Activated T-cell treated with anti-CD3 and anti-CD28 coated beads, Interleukin-2, amount 50 U/mL, for 24 hours (primary cell): ENCODE data around the gene COL24A1.
"Not testable (repeated sequence)": the region's sequence is repeated elsewhere in the genome, so short reads cannot be mapped to it uniquely, and the experiment has no call there.

Experiments used
- DNase-seq: peaks from one replicate; pipeline ENCODE4 v3.0.0-alpha.2; 2020
- H3K27ac Mint-ChIP-seq: 2 replicates; pipeline ENCODE4 v1.8.0; 2020; ENCODE audit warnings: mild to moderate bottlenecking, mixed read lengths
- H3K27me3 Mint-ChIP-seq: 2 replicates; pipeline ENCODE4 v1.8.0; 2020; ENCODE audit warnings: mixed read lengths
- H3K36me3 Mint-ChIP-seq: 2 replicates; pipeline ENCODE4 v1.8.0; 2020; ENCODE audit warnings: low read depth, mixed read lengths
- H3K4me1 Mint-ChIP-seq: 2 replicates; pipeline ENCODE4 v1.8.0; 2020; ENCODE audit warnings: low read depth, mixed read lengths
- H3K4me3 Mint-ChIP-seq: 2 replicates; pipeline ENCODE4 v1.8.0; 2020; ENCODE audit warnings: mild to moderate bottlenecking, moderate library complexity, mixed read lengths
- H3K9me3 Mint-ChIP-seq: 2 replicates; pipeline ENCODE4 v1.8.0; 2020; ENCODE audit warnings: mixed read lengths

COL24A1 gene

DNA sequence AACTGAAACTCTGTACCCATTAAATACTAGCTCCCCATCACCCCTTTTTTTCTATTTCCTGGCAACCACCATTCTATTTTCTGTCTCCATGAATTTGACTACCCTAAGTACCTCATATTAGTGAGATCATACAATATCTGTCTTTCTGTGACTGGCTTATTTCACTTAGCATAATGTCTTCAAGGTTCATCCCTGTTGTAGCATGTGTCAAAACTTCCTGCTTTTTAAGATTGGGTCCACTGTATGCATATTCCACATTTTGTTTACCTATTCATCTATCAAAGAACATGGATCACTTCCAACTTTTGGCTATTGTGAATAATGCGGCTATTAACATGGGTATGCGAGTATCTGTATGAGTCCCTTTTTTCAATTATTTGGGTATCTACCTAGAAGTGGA is 266.7 kb downstream of the COL24A1 start:
- Mint-ChIP-seq H3K4me1 (no peaks in the 10 kb centered on the region), H3K4me3 (no peak overlapping the region), H3K27ac (no peak overlapping the region), H3K9me3 (no peaks in the 10 kb centered on the region), H3K27me3 (no peaks in the 10 kb centered on the region), H3K36me3 (no peaks in the 10 kb centered on the region)
- DNase-seq, result no peak

DNA sequence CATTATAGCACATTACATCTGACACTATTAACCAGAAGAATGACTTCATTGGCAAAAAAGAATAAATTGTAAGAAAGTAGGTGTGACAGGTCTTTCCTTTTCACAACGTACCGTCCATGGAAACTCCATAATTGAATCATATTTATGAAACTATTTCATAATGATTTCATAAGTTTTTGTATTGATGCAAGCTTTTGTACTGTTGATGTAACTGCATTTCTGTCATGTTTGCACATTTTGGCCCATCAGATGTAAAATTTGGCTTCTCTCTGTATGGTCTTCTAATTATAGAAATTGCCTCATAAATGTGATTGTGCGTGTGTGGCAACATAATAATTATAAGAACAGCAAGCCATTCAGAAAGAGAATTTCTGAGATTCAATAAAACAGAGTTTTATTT is 267.7 kb downstream of the COL24A1 start:
- Mint-ChIP-seq H3K4me1 (no peaks in the 10 kb centered on the region), H3K9me3 (no peaks in the 10 kb centered on the region), H3K27me3 (no peaks in the 10 kb centered on the region), H3K4me3 (no peak overlapping the region), H3K36me3 (no peaks in the 10 kb centered on the region), H3K27ac (no peak overlapping the region)
- DNase-seq, result no peak

DNA sequence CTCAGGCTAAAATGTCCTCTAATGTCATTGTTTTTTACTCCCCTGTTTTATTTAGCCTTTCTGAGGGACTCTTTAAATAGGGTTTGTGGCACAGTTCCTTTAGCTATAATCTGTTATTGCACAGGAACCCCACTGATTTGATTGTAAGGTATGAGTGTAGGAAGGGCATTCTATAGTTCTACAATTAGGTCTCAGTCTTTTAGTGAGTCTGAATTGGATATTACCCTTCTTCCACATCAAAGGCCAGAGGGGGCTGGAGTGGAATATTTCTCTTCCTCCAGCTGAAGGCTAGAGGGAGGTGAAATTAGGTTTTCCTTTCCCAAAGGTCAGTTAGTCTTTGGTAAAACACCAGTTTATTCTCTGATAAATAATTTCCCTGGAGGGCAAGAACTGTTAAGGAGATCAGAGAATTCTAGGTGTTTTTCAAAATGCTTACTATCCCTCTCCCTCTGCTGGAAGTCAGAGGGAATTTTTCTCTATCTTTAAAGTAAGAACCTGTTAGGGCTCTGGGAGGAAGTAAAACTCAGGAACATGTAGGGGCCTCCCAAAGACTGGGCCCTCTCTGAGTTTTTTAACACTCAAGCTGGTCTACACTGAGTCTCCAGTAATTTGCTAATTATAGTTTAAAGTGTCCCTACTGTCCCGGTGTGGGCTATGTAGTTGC is 272.1 kb downstream of the COL24A1 start:
- Mint-ChIP-seq H3K27me3 (no peaks in the 10 kb centered on the region), H3K4me3 (no peak overlapping the region), H3K4me1 (no peaks in the 10 kb centered on the region), H3K36me3 (no peaks in the 10 kb centered on the region), H3K9me3 (no peaks in the 10 kb centered on the region), H3K27ac (no peak overlapping the region)
- no peak for DNase-seq

DNA sequence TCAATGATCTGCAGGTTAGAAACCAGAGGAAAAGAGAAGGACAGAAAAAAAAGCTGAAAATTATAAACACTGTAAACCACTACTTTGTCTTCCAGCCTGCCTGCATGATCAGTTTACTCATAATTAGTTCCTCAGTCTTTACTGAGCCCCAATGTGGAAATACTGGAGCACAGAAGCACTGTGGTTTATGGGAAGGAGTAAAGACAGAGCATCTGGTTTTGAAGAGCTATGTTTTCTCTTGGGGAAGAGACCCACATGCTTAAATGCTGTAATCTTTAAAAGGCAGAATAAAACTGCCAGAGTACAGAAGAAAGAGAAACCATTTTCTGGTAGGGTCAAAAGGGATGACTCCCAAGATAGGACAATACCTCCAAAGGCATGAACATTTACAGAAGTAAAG is 289.4 kb downstream of the COL24A1 start:
- Mint-ChIP-seq H3K9me3 (no peaks in the 10 kb centered on the region), H3K27ac (no peak overlapping the region), H3K27me3 (no peaks in the 10 kb centered on the region), H3K36me3 (no peaks in the 10 kb centered on the region), H3K4me1 (no peaks in the 10 kb centered on the region), H3K4me3 (no peak overlapping the region)
- DNase-seq, result no peak

DNA sequence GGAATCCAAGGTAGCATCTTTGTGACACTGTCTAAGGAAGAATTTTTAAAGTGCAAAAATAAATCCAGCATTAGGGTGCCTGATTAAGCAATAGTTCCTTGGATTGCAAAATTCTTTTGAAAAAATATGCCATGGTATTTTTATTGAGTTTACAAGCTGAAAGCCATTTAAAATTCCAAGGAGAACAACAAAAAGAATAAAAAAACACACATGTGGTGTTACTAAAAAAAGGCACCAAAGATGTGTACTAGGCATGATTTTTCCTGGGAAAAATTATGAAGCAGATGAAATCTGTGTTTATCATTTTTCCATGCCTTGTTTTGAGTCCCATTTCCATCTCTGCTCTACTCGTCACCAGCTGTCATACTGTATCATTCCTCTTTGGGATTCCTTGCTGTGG is 291.4 kb downstream of the COL24A1 start:
- H3K27me3 Mint-ChIP-seq, result no peaks in the 10 kb centered on the region
- no peaks in the 10 kb centered on the region for H3K4me1 Mint-ChIP-seq
- H3K9me3 Mint-ChIP-seq, result no peaks in the 10 kb centered on the region
- DNase-seq, result no peak
- no peaks in the 10 kb centered on the region for H3K36me3 Mint-ChIP-seq
- H3K4me3 Mint-ChIP-seq, result no peak overlapping the region
- no peak overlapping the region for H3K27ac Mint-ChIP-seq

DNA sequence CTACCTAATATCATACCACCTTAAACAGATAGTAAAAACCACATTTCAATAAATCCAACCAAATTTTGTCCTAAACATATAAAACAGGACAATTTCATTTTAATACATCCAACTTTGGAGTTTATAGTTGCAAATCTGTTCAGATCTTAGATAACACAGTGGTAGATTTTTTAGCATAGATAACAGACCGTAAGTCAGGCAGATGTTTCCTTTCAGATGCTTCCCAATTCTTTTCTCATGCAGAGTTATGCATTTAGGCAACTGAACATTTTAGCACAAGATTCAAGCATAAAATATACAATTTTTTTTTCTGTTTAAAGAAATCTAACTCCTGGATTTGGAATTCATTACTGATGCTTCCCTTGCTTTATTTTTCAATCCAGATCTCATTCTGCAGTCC is 291.8 kb downstream of the COL24A1 start:
- no peaks in the 10 kb centered on the region for H3K4me1 Mint-ChIP-seq
- H3K36me3 Mint-ChIP-seq, result no peaks in the 10 kb centered on the region
- H3K27ac Mint-ChIP-seq, result no peak overlapping the region
- DNase-seq, result no peak
- H3K9me3 Mint-ChIP-seq, result no peaks in the 10 kb centered on the region
- H3K4me3 Mint-ChIP-seq, result no peak overlapping the region
- H3K27me3 Mint-ChIP-seq, result no peaks in the 10 kb centered on the region

DNA sequence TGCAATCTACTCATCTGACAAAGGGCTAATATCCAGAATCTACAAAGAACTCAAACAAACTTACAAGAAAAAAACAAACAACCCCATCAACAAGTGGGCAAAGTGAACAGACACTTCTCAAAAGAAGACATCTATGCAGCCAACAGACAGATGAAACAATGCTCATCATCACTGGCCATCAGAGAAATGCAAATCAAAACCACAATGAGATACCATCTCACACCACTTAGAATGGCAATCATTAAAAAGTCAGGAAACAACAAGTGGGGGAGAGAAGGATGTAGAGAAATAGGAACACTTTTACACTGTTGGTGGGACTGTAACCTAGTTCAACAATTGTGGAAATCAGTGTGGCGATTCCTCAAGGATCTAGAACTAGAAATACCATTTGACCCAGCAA is 292.9 kb downstream of the COL24A1 start:
- not testable (repeated sequence) for H3K4me3 Mint-ChIP-seq, H3K36me3 Mint-ChIP-seq, H3K9me3 Mint-ChIP-seq, H3K27ac Mint-ChIP-seq, H3K27me3 Mint-ChIP-seq, DNase-seq, H3K4me1 Mint-ChIP-seq

DNA sequence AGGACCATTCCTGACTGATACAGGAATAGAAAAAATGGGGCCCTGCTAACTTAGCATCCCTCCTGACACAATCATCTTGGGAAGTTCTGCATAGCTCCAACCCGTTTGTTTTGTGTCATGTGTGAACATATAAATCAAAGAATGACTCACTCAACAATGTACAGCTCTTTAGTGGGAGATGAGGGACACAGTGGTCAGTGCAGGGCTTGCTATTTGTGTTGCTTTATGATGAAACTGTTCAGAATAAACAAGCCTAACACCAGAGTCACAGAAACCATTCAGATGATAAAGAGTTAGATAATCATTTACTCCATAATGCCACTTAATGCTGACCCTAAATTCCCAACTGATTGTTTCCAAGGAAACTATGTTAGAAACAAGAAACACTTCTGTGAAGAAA is 294.1 kb downstream of the COL24A1 start:
- Mint-ChIP-seq H3K4me1 (no peaks in the 10 kb centered on the region), H3K27me3 (no peaks in the 10 kb centered on the region), H3K36me3 (no peaks in the 10 kb centered on the region), H3K9me3 (no peaks in the 10 kb centered on the region), H3K27ac (no peak overlapping the region), H3K4me3 (no peak overlapping the region)
- DNase-seq, result no peak

DNA sequence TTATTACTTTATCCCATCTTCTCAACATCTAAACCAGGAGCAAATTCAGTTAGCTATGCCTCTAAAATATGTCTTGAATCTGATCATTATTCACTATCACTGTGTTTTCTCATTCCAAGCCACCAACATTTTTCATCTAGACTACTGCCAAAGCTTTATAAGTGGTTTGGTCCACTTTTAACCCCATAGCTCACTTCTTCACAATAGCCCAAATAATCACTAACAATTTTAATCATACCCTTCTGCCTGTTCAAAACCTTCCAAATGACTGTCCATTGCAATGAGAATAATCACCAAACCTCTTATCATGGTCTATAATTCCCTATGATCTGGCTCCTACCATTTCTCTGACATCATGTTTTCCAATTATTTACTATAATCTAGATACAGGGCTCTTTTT is 298.6 kb downstream of the COL24A1 start:
- Mint-ChIP-seq H3K4me1 (no peaks in the 10 kb centered on the region), H3K4me3 (no peak overlapping the region), H3K9me3 (no peaks in the 10 kb centered on the region), H3K27me3 (no peaks in the 10 kb centered on the region), H3K36me3 (no peaks in the 10 kb centered on the region), H3K27ac (no peak overlapping the region)
- DNase-seq, result no peak

DNA sequence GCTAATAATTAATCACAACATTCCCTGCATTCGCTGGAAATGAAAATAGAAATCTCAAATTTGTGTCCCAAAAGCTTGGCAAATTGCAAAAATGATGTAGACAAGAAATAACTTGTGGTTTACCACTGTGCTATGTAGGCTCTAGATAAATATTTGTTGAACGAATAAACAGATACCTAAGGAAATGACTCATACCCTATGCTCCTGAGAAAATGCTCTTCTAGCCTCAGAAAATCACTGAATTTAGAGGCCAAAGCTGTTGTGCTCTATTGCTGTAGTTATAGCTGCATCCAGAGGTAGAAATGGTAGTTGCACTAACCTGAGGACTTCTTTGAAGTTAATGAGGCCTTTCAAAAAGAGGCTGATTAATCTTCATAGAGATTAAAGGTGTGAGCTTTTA is 306.3 kb downstream of the COL24A1 start:
- Mint-ChIP-seq H3K36me3 (no peaks in the 10 kb centered on the region), H3K4me3 (no peak overlapping the region), H3K27me3 (no peaks in the 10 kb centered on the region), H3K27ac (no peak overlapping the region), H3K9me3 (no peaks in the 10 kb centered on the region), H3K4me1 (no peaks in the 10 kb centered on the region)
- no peak for DNase-seq

DNA sequence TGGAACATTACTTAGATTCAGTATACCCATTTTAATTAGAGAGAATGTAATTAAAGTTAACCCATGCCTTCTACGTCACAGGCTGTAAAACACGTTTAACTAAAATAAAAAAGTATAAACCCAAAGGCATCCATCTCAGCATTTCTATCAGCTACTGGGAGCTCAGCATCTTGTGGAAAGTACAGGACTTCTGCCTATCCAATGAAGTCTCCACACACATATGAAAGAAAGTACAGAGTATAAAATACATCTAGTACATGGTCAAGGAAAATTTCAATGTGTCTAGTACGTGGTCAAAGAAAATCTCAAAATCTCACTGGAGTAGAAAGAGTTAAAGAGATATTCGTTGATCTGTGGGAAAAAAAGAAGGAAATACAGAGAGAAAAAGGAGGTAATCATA is 306.9 kb downstream of the COL24A1 start:
- no peak for DNase-seq
- Mint-ChIP-seq H3K4me3 (no peak overlapping the region), H3K36me3 (no peaks in the 10 kb centered on the region), H3K9me3 (no peaks in the 10 kb centered on the region), H3K4me1 (no peaks in the 10 kb centered on the region), H3K27ac (no peak overlapping the region), H3K27me3 (no peaks in the 10 kb centered on the region)

DNA sequence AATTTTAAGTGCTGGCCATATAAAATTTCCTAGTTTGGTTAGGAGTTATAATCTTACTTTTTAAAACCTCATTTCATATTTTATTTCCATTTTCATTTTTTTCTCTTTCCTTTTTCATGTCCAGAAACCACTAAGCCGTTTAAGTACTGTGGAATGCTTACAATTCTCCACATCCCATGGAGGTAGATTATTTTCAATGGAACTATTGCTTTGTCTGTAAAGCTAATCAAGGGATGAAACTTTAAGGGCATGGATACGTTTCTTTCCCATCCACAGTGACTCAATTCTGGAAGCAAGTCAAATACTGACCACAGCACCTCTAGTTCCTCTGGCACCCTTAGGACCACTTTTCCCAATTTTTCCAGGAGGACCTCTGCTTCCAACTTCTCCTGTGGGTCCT is 309.2 kb downstream of the COL24A1 start:
- no peaks in the 10 kb centered on the region for H3K36me3 Mint-ChIP-seq
- H3K4me1 Mint-ChIP-seq, result no peaks in the 10 kb centered on the region
- no peak overlapping the region for H3K27ac Mint-ChIP-seq
- DNase-seq, result no peak
- H3K27me3 Mint-ChIP-seq, result no peaks in the 10 kb centered on the region
- no peaks in the 10 kb centered on the region for H3K9me3 Mint-ChIP-seq
- no peak overlapping the region for H3K4me3 Mint-ChIP-seq

DNA sequence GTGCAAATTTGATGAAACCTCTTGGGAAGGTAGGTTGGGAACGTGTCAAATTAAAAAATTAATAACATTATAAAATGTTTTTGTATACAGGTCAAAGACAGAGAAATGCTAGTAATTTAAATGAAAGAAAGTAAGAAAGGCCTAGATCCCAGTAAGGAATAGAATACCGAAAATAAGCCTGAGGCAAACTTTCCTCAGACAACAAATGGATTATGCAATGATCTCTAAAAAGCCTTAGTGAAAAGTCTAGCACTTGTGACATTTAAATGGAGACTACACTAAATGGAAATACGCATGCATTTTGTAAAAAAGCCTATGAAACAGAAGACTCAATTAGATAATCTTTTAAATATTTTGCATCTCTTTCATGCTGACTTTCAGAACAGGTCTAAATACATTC is 309.9 kb downstream of the COL24A1 start:
- no peak overlapping the region for H3K27ac Mint-ChIP-seq
- H3K27me3 Mint-ChIP-seq, result no peaks in the 10 kb centered on the region
- no peak overlapping the region for H3K4me3 Mint-ChIP-seq
- no peaks in the 10 kb centered on the region for H3K9me3 Mint-ChIP-seq
- H3K4me1 Mint-ChIP-seq, result no peaks in the 10 kb centered on the region
- H3K36me3 Mint-ChIP-seq, result no peaks in the 10 kb centered on the region
- no peak for DNase-seq

DNA sequence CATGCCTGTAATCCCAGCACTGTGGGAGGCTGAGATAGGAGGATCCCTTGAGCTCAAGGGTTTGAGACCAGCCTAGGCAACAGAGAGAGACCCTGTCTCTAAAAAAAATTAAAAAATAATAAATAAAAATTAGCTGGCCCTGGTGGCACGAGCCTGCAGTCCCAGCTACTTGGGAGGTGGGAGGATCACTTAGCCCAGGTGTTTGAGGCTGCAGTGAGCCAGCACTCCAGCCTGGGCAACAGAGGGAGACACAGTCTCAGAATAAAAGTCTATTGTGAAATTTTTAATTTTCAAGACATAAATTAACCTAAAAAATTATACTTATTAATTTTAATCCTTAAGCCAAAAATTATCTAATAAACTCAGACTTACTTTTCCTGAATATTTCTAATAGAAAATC is 317.1 kb downstream of the COL24A1 start:
- Mint-ChIP-seq H3K36me3 (no peaks in the 10 kb centered on the region), H3K4me1 (no peaks in the 10 kb centered on the region), H3K9me3 (no peaks in the 10 kb centered on the region), H3K27me3 (no peaks in the 10 kb centered on the region), H3K4me3 (no peak overlapping the region), H3K27ac (no peak overlapping the region)
- DNase-seq, result no peak

DNA sequence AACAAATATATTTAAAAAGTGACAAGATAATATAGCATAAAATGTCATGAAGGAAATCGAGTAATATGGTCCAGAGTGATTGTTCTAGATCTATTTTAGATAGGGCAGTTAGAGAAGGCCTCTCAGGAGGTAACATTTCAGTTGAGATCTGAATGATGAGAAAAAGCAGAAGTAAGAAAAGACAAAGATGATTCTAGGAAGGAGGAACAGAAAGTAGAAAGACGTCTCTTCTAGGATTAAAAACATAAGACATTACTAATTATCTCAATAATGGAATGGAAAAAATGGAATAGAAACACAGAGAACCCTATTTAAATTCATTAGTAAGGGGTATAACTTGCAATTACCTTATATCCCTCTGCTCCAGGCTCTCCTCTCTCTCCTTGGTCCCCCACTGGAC is 318.3 kb downstream of the COL24A1 start:
- no peaks in the 10 kb centered on the region for H3K36me3 Mint-ChIP-seq
- no peaks in the 10 kb centered on the region for H3K27me3 Mint-ChIP-seq
- H3K4me3 Mint-ChIP-seq, result no peak overlapping the region
- no peak for DNase-seq
- H3K4me1 Mint-ChIP-seq, result no peaks in the 10 kb centered on the region
- H3K9me3 Mint-ChIP-seq, result no peaks in the 10 kb centered on the region
- no peak overlapping the region for H3K27ac Mint-ChIP-seq

DNA sequence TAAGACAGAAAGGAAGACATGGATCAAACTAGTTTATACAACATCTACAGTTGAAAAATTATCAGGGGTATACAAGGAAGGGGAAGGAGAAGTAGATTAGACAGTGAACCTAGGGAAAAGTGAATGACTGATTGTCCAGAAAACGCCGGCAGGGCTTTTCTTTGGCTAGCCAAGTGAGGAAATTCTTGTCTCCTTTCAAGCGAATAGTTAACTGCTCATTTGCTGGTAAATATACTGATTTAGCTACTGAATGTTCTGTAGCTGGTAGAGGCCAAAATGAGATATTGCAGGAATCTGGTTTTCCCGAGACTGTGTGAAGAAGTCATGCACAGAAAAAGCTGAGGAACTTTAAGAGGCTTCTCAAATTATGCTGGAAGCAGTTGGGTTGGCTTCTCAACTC is 319.8 kb downstream of the COL24A1 start:
- H3K4me1 Mint-ChIP-seq, result no peaks in the 10 kb centered on the region
- H3K4me3 Mint-ChIP-seq, result no peak overlapping the region
- DNase-seq, result no peak
- H3K27ac Mint-ChIP-seq, result no peak overlapping the region
- no peaks in the 10 kb centered on the region for H3K27me3 Mint-ChIP-seq
- H3K36me3 Mint-ChIP-seq, result no peaks in the 10 kb centered on the region
- H3K9me3 Mint-ChIP-seq, result no peaks in the 10 kb centered on the region
